Astrocyte of the cerebellum (primary cell): ENCODE measurements around the gene IVD.

Experiments used
- DNase-seq: peaks from one replicate; pipeline ENCODE4 v3.0.0-alpha.2; 2011; ENCODE audit warnings: low read depth
- H3K4me3 ChIP-seq: 2 replicates; pipeline ENCODE4 v1.5.1; 2011; ENCODE audit warnings: mild to moderate bottlenecking, low read depth, low read length, moderate library complexity
- CTCF ChIP-seq: IDR thresholded peaks from 2 replicates; pipeline ENCODE4 v1.5.1; 2012; ENCODE audit warnings: low read length, low read depth, moderate library complexity, mild to moderate bottlenecking; ENCODE audit errors: missing control alignments
- in situ Hi-C: cut with HindIII; loops from 2 replicates; pipeline ENCODE4 v1.10.0; 2017; ENCODE audit warnings: low sequenced_read_pairs

IVD gene

GRCh38 chr15:40428185-40428584 lies 22.6 kb downstream of the IVD start:
- no peak for DNase-seq
- TF ChIP-seq CTCF, result no peak
- no peak overlapping the region for H3K4me3 ChIP-seq
- in situ Hi-C loops, result no loop called here

- in situ Hi-C loops, result no loop called here
- H3K4me3 ChIP-seq, result no peak overlapping the region
- no peak for TF ChIP-seq CTCF
- DNase-seq, result no peak
These were observed 23.6 kb downstream of the IVD start for GRCh38 chr15:40429068-40429710.

- in situ Hi-C loops, result no loop called here
- no peak for TF ChIP-seq CTCF
- DNase-seq, result no peak
- no peak overlapping the region for H3K4me3 ChIP-seq
These were observed 24.7 kb downstream of the IVD start for GRCh38 chr15:40430271-40430805.

- no peak overlapping the region for H3K4me3 ChIP-seq
- no peak for DNase-seq
- TF ChIP-seq CTCF, result no peak
- in situ Hi-C loops, result no loop called here
These were observed 29.6 kb downstream of the IVD start for GRCh38 chr15:40435023-40435709.

- peak overlapping the region; percentile 40 for H3K4me3 ChIP-seq
- in situ Hi-C loops, result no loop called here
- DNase-seq, result no peak
- no peak for TF ChIP-seq CTCF
These were observed 30.1 kb downstream of the IVD start for GRCh38 chr15:40435710-40436089.

GRCh38 chr15:40436116-40436891 lies 30.7 kb downstream of the IVD start:
- H3K4me3 ChIP-seq, result peak overlapping the region; percentile 40
- no peak for DNase-seq

More at GRCh38 chr15:40436116-40436891, 30.7 kb downstream of the IVD start:
- no peak for TF ChIP-seq CTCF
- in situ Hi-C loops, result no loop called here
